GM23338 (cell line): ENCODE measurements around the gene SLF2. TPM values are rescaled to one million over a fixed set of nuclear protein-coding genes. Genes with fewer than 3 reads are reported as not detected.

Experiments
- ATAC-seq: fragments of 200-7000 bp; cut with Tn5 transposase; 3 replicates; pipeline ENCODE4 v1.9.1; 2020
- DNase-seq: peaks from one replicate; pipeline ENCODE4 v3.0.0-alpha.2; 2015; ENCODE audit warnings: low spot score
- H2AFZ ChIP-seq: fragments of 200-600 bp; sonication (generic); 2 replicates; pipeline ENCODE4 v1.8.0; 2016; ENCODE audit warnings: antibody characterized with exemption, mild to moderate bottlenecking, moderate library complexity
- H3F3A ChIP-seq: fragments of 200-600 bp; sonication (generic); replicated peaks from 2 replicates; pipeline ENCODE4 v1.8.0; 2017; ENCODE audit warnings: antibody characterized with exemption, mixed run types, low read depth
- H3K27ac ChIP-seq: fragments of 200-600 bp; sonication (generic); 2 replicates; pipeline ENCODE4 v1.6.1; 2016; ENCODE audit warnings: low read depth
- H3K27me3 ChIP-seq: fragments of 200-600 bp; sonication (generic); 2 replicates; pipeline ENCODE4 v1.8.0; 2016; ENCODE audit warnings: mild to moderate bottlenecking, mixed run types, moderate library complexity; ENCODE audit not compliant: insufficient read depth
- H3K36me3 ChIP-seq: fragments of 200-600 bp; sonication (generic); 2 replicates; pipeline ENCODE4 v1.8.0; 2016; ENCODE audit warnings: mild to moderate bottlenecking; ENCODE audit not compliant: insufficient read depth
- H3K4me1 ChIP-seq: fragments of 200-600 bp; sonication (generic); 2 replicates; pipeline ENCODE4 v1.8.0; 2016; ENCODE audit warnings: mild to moderate bottlenecking, moderate library complexity; ENCODE audit not compliant: insufficient read depth
- H3K4me2 ChIP-seq: fragments of 200-600 bp; sonication (generic); 2 replicates; pipeline ENCODE4 v1.7.1; 2017; ENCODE audit warnings: mixed run types
- H3K4me3 ChIP-seq: fragments of 200-600 bp; sonication (generic); 2 replicates; pipeline ENCODE4 v1.6.1; 2016; ENCODE audit warnings: mixed run types
- H3K79me2 ChIP-seq: fragments of 200-600 bp; sonication (generic); replicated peaks from 2 replicates; pipeline ENCODE4 v1.8.0; 2017; ENCODE audit warnings: mild to moderate bottlenecking; ENCODE audit not compliant: insufficient read depth
- H3K9me2 ChIP-seq: fragments of 200-600 bp; sonication (generic); 2 replicates; pipeline ENCODE4 v1.8.0; 2017; ENCODE audit not compliant: insufficient read depth
- H4K20me1 ChIP-seq: fragments of 200-600 bp; sonication (generic); replicated peaks from 2 replicates; pipeline ENCODE4 v1.8.0; 2017; ENCODE audit warnings: mild to moderate bottlenecking; ENCODE audit not compliant: insufficient read depth
- H3K27ac Mint-ChIP-seq: 2 replicates; pipeline ENCODE4 v1.8.0; 2020; ENCODE audit warnings: inconsistent platforms, mild to moderate bottlenecking, moderate library complexity, mixed read lengths
- H3K27me3 Mint-ChIP-seq: 3 replicates; pipeline ENCODE4 v1.8.0; 2022; ENCODE audit warnings: low read depth, mild to moderate bottlenecking, moderate library complexity, mixed read lengths, inconsistent platforms; ENCODE audit not compliant: insufficient read depth, poor library complexity
- H3K36me3 Mint-ChIP-seq: 3 replicates; pipeline ENCODE4 v1.8.0; 2021; ENCODE audit warnings: low read depth, mild to moderate bottlenecking, inconsistent platforms, moderate library complexity, mixed read lengths
- H3K4me1 Mint-ChIP-seq: 3 replicates; pipeline ENCODE4 v1.8.0; 2020; ENCODE audit warnings: mild to moderate bottlenecking, inconsistent platforms, mixed read lengths
- H3K4me3 Mint-ChIP-seq: 3 replicates; pipeline ENCODE4 v1.8.0; 2021; ENCODE audit warnings: moderate library complexity, mild to moderate bottlenecking, inconsistent platforms, mixed read lengths
- H3K9me3 Mint-ChIP-seq: 3 replicates; pipeline ENCODE4 v1.8.0; 2020; ENCODE audit warnings: moderate library complexity, mild to moderate bottlenecking, inconsistent platforms, mixed read lengths
- CREB1 ChIP-seq: fragments of 250-450 bp; sonication (Bioruptor Pico); IDR thresholded peaks from 2 replicates; pipeline ENCODE4 v1.5.0; 2020; ENCODE audit warnings: low read depth, mild to moderate bottlenecking, moderate library complexity
- CTCF ChIP-seq, 2 experiments: fragments of 200-600 bp in 1 of 2; sonication (generic) in 1 of 2; conservative IDR thresholded peaks; 2 replicates each; pipeline versions ENCODE4 v1.5.1 to v1.6.1; 2016 to 2017; ENCODE audit warnings: antibody characterized with exemption in 2 of 2, low read depth in 2 of 2, mild to moderate bottlenecking in 2 of 2, moderate library complexity in 1 of 2
- ETS1 ChIP-seq: IDR thresholded peaks from 2 replicates; pipeline ENCODE4 v1.6.1; 2016; ENCODE audit warnings: antibody characterized with exemption
- EZH2 ChIP-seq: fragments of 200-600 bp; sonication (generic); IDR thresholded peaks from one replicate; pipeline ENCODE4 v1.8.0; 2017; ENCODE audit warnings: antibody characterized with exemption, mild to moderate bottlenecking, low read depth; ENCODE audit not compliant: unreplicated experiment
- EZH2phosphoT487 ChIP-seq: fragments of 200-600 bp; sonication (generic); IDR thresholded peaks from one replicate; pipeline ENCODE4 v1.8.1; 2018; ENCODE audit warnings: antibody characterized with exemption; ENCODE audit not compliant: unreplicated experiment
- JUNB ChIP-seq: IDR thresholded peaks from one replicate; pipeline ENCODE4 v1.6.1; 2016; ENCODE audit warnings: antibody characterized with exemption; ENCODE audit not compliant: unreplicated experiment
- NANOG ChIP-seq: IDR thresholded peaks from 2 replicates; pipeline ENCODE4 v1.6.1; 2016; ENCODE audit warnings: antibody characterized with exemption, borderline replicate concordance
- POLR2AphosphoS5 ChIP-seq: IDR thresholded peaks from 2 replicates; pipeline ENCODE4 v1.6.1; 2016; ENCODE audit warnings: antibody characterized with exemption, low read depth
- REST ChIP-seq: IDR thresholded peaks from one replicate; pipeline ENCODE4 v1.6.1; 2018; ENCODE audit warnings: antibody characterized with exemption; ENCODE audit not compliant: unreplicated experiment
- STAT1 ChIP-seq: IDR thresholded peaks from one replicate; pipeline ENCODE4 v1.6.1; 2016; ENCODE audit warnings: antibody characterized with exemption; ENCODE audit not compliant: unreplicated experiment
- ZNF114 ChIP-seq: fragments of 250-450 bp; sonication (Bioruptor Pico); IDR thresholded peaks from 2 replicates; pipeline ENCODE4 v1.5.0; 2020; ENCODE audit warnings: mild to moderate bottlenecking, moderate library complexity
- ZNF331 ChIP-seq: fragments of 250-450 bp; sonication (Bioruptor Pico); IDR thresholded peaks from 2 replicates; pipeline ENCODE4 v1.5.0; 2020; ENCODE audit warnings: low read depth, mild to moderate bottlenecking, moderate library complexity
- ZNF462 ChIP-seq: fragments of 250-450 bp; sonication (Bioruptor Pico); IDR thresholded peaks from 2 replicates; pipeline ENCODE4 v1.5.0; 2020; ENCODE audit warnings: mild to moderate bottlenecking, moderate library complexity
- polyA plus RNA-seq: library from polyadenylated mRNA; unstranded; fragments of >200 nt; fragmentation: Nextera tagmentation; extraction: Ambion mirVana; gene quantifications from 2 replicates; pipeline ENCODE4 v1.2.1, GENCODE V29; 2016
- total RNA-seq: library from RNA; depleted of rRNA; stranded (reverse); fragments of >200 nt; shearing (Covaris generic); gene quantifications from 2 replicates; pipeline ENCODE4 v1.2.3, GENCODE V29; 2014

SLF2 gene
- total and polyA plus RNA-seq, 2 experiments from 2014 or later = 13.6 to 22.1 TPM

GRCh38 chr10:100868382-100868781 is 44.4 kb upstream of the SLF2 start:
- no peak overlapping the region for H3K4me2 ChIP-seq
- Mint-ChIP-seq H3K4me1 (peaks cover 20% of the 10 kb centered on the region), H3K27me3 (peaks cover 36% of the 10 kb centered on the region)

More at GRCh38 chr10:100868382-100868781, 44.4 kb upstream of the SLF2 start:
- ATAC-seq (no peak), DNase-seq (no peak)
- Histone ChIP-seq H3K4me3 (no peak overlapping the region), H3K9me2 (no peaks in the 10 kb centered on the region), H3K79me2 (no peaks in the 10 kb centered on the region), H3K36me3 (no peaks in the 10 kb centered on the region; the same call in 1 of the 2 replicates), H3K4me1 (peaks cover 8% of the 10 kb centered on the region; the same call in 1 of the 2 replicates), H3K27me3 (peaks cover 37% of the 10 kb centered on the region), H2AFZ (no peak overlapping the region), H3F3A (no peaks in the 10 kb centered on the region), H3K27ac (no peak overlapping the region), H4K20me1 (no peaks in the 10 kb centered on the region)
- Mint-ChIP-seq H3K36me3 (no peaks in the 10 kb centered on the region), H3K9me3 (no peaks in the 10 kb centered on the region), H3K4me3 (no peak overlapping the region), H3K27ac (no peak overlapping the region)
- no peak for TF ChIP-seq ZNF331
- no peak for TF ChIP-seq ETS1
- no peak for TF ChIP-seq POLR2AphosphoS5
- TF ChIP-seq CREB1 (CRISPR knock-in tag) = no peak
- no peak for TF ChIP-seq STAT1
- TF ChIP-seq ZNF462 (CRISPR knock-in tag) = no peak
- TF ChIP-seq JUNB = no peak
- no peak for TF ChIP-seq REST
- no peak for TF ChIP-seq EZH2
- TF ChIP-seq ZNF114 (CRISPR knock-in tag) = no peak
- TF ChIP-seq CTCF (conservative IDR thresholded peaks at IDR 0.05; ENCODE audit: low read depth in 2 of 2) = no peak
- TF ChIP-seq NANOG = no peak
- TF ChIP-seq EZH2phosphoT487 = no peak
